Pancreas (tissue), 10 donors: Measurements from ENCODE around the gene SFTPB. TPM values are rescaled to one million over a fixed set of nuclear protein-coding genes. Genes with fewer than 3 reads are reported as not detected.
A peak's percentile ranks its signal among the peaks of the same experiment; 100 is the strongest.

Source experiments
- ATAC-seq, 4 donors: fragments of 200-7000 bp; cut with Tn5 transposase; one replicate each; pipeline versions ENCODE4 v1.8.0 to v1.9.1; 2020; ENCODE audit warnings: mild to moderate bottlenecking in 4 of 4, moderate library complexity in 4 of 4
- DNase-seq, 6 donors: peaks; one replicate each; pipeline ENCODE4 v3.0.0-alpha.2; 2020
- FAIRE-seq: peaks from 2 replicates; lab custom pipeline; 2012; peaks lifted over from hg19 to GRCh38; lab: Jason Lieb, UNC
- H3K27ac ChIP-seq, 4 donors: fragments of 200-600 bp; sonication (generic); 1 replicate in 3 of 4; 2 replicates in 1 of 4; pipeline versions ENCODE4 v1.5.0 to v1.8.0; 2020
- H3K27me3 ChIP-seq, 4 donors: fragments of 200-600 bp; one replicate each; pipeline ENCODE4 v1.8.0; 2021
- H3K36me3 ChIP-seq, 3 donors: fragments of 200-600 bp; sonication (generic) in 1 of 3; one replicate each; pipeline versions ENCODE4 v1.5.0 to v1.8.0; 2020 to 2021
- H3K4me1 ChIP-seq, 3 donors: fragments of 200-600 bp; one replicate each; pipeline ENCODE4 v1.8.0; 2021
- H3K4me3 ChIP-seq, 4 donors: fragments of 200-600 bp; sonication (generic) in 2 of 4; one replicate each; pipeline versions ENCODE4 v1.5.0 to v1.8.0; 2020 to 2021
- H3K9me3 ChIP-seq, 4 donors: fragments of 200-600 bp; one replicate each; pipeline ENCODE4 v1.8.0; 2021
- WGBS, 2 donors: extraction: QIAGEN DNeasy Blood & Tissue Kit; methylation state at CpG; one replicate each; pipeline ENCODE4 v1.1.7; 2013; 5-methylcytosine and 5-hydroxymethylcytosine counted together
- intact Hi-C, 3 donors: fragments of 100-400 bp; cut with DNase I; formaldehyde crosslinking; loops; one replicate each; pipeline versions ENCODE4 v1.11.1 to v1.14.2; 2022
- polyA plus RNA-seq, 2 donors: library from polyadenylated mRNA; stranded (reverse); fragments of 200-250 nt; gene quantifications; one replicate each; pipeline ENCODE4 v1.2.3, GENCODE V29; 2013
- total RNA-seq, 6 donors: library from RNA; stranded (reverse); fragmentation: NEBNext Ultra II Directional in 4 of 6; extraction: Animal tissue kit (Norgen Biotek cat#: 25700) in 4 of 6; gene quantifications; one replicate each; pipeline versions ENCODE4 v1.2.1 to v1.2.4, GENCODE V29; 2021 to 2023
- TF ChIP-seq, protein P1 (sequence below), 4 donors: fragments of 200-600 bp; sonication (generic) in 3 of 4; IDR thresholded peaks; one replicate each; pipeline versions ENCODE4 v1.5.0 to v1.8.0; 2021; ENCODE audit warnings: antibody characterized with exemption in 4 of 4
- donor health status: healthy with polysubstance abuse.
- donor health status: DM: no; HTN: no; CAD: no; lungs with moderate emphysema.
- donor health status: DM: no; HTN: no; CAD: no.
- donor health status: control.
- donor health status: control.
- donor health status: Bipolar disorder and iron deficiency.
- donor health status: DM: yes; HTN: yes; CAD: no.
- donor health status: DM: no; HTN: no; CAD: no.
- donor health status: DM: no; HTN: no; CAD: no.
- donor health status: DM: yes; HTN: yes; CAD: no.

The SFTPB gene
- total and polyA plus RNA-seq, 8 donors: 0.14 to 21.6 (median 2.0) TPM; not detected in 4

DNA sequence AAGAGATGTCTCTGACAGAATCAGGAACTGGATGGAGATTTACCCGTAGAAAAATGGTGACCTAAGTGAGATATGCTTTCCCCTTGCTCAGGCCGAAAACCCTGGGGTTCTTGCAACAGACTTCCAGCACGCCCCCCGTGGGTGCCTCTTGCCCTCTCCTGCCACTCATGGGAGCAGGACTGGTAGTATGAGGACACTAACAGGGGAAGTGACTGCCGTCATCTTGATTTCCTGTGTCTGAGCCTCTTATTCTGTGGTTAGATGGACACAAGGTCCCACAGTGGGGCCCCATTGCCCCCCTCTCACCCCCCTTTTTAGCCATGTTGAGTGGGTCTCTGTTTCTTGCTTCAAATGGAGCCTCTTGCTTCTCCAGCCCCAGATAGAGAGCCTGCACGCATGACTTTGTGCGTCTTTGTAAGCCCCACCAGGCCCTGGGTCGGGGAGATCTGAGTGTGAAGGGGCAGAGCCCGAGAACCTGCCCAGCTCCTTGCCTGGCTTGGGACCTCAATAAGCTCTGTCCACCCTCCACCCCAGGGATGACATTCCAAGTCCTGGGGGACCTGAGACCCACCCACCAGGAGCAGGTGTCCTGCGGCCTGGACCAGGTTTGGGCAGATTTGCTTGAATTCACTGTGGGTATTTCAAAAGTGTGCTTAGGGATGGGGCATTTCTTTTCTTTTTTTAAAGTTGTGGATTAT, 38.7 kb upstream of the SFTPB start:
- 76 to 88% methylated on average over 10 of the region's 10 CpGs for WGBS, 2 donors
- TF ChIP-seq, protein P1, sequence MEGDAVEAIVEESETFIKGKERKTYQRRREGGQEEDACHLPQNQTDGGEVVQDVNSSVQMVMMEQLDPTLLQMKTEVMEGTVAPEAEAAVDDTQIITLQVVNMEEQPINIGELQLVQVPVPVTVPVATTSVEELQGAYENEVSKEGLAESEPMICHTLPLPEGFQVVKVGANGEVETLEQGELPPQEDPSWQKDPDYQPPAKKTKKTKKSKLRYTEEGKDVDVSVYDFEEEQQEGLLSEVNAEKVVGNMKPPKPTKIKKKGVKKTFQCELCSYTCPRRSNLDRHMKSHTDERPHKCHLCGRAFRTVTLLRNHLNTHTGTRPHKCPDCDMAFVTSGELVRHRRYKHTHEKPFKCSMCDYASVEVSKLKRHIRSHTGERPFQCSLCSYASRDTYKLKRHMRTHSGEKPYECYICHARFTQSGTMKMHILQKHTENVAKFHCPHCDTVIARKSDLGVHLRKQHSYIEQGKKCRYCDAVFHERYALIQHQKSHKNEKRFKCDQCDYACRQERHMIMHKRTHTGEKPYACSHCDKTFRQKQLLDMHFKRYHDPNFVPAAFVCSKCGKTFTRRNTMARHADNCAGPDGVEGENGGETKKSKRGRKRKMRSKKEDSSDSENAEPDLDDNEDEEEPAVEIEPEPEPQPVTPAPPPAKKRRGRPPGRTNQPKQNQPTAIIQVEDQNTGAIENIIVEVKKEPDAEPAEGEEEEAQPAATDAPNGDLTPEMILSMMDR (IDR thresholded peaks at IDR 0.05): no peak
- DNase-seq (peak in 1 of 6 donors; percentile 44), FAIRE-seq (no peak), ATAC-seq (peak in 3 of 4 donors; percentile 13 to 39 (median 27))
- Histone ChIP-seq H3K9me3 (no peaks in the 10 kb centered on the region), H3K36me3 (no peaks in the 10 kb centered on the region), H3K4me3 (no peak overlapping the region), H3K4me1 (peaks cover 0 to 11% (median 0%) of the 10 kb centered on the region in 3 donors), H3K27me3 (no peaks in the 10 kb centered on the region), H3K27ac (peak overlapping the region in 3 of 4 donors; percentile 1 to 59 (median 4))
- intact Hi-C loops: no loop called here

DNA sequence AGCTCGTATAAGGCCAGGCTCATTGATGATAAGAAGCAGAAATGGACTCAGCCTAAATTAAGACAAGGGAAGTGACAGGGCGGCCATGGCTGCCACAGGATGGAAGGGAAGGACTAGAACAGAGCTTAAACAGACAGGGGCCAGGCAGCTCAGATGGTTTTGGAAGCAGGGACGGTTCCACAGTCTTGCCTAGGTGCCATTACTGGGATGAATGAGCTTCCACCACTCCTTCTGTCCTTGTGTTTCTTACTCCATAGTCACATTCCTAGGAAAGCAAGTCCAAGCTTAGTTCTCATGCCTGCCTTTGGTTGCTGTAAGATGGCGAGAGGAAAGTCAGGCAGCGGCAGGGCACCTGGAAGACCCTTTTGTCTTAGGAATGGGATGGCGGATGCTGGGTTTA, 38.1 kb upstream of the SFTPB start:
- WGBS, 2 donors: 88 to 92% methylated on average over 5 to 6 of the region's 6 CpGs

DNA sequence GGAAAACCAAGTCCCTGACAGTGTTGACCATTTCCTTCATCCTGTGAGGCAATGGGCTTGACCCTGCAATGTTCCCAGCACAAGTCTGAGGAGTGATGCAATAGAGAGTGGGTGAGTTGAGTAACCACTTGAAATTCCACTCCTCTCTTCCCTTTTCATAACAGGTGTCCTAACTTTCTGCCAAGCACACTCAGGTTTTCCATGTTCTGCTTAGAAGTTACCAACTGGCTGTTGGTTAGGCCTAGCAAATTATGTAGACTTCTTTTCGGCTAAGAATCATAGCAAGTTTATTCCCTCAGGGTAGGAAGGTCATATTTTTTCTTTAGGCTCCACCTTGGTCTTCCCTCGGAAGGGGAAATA, 37.7 kb upstream of the SFTPB start:
- peak overlapping the region in 2 of 4 donors; percentile 46 to 59 for H3K27ac ChIP-seq
- 85 to 89% methylated on average over 2 of the region's 2 CpGs for WGBS, 2 donors
- no peaks in the 10 kb centered on the region for H3K9me3 ChIP-seq
- H3K36me3 ChIP-seq: no peaks in the 10 kb centered on the region
- peaks cover 0 to 11% (median 0%) of the 10 kb centered on the region in 3 donors for H3K4me1 ChIP-seq
- intact Hi-C loops: no loop called here
- no peak for FAIRE-seq
- H3K27me3 ChIP-seq: no peaks in the 10 kb centered on the region
- ATAC-seq: peak; percentile 32 to 72 (median 51)
- H3K4me3 ChIP-seq: no peak overlapping the region
- peak in 1 of 6 donors; percentile 44 for DNase-seq
- TF ChIP-seq, protein P1 (IDR thresholded peaks at IDR 0.05): no peak

More for the DNA sequence above, 38.1 kb upstream of the SFTPB start:
- intact Hi-C loops: no loop called here
- ATAC-seq: no peak
- no peak for FAIRE-seq
- no peak for DNase-seq
- Histone ChIP-seq H3K27me3 (no peaks in the 10 kb centered on the region), H3K4me1 (peaks cover 0 to 11% (median 0%) of the 10 kb centered on the region in 3 donors), H3K9me3 (no peaks in the 10 kb centered on the region), H3K4me3 (no peak overlapping the region), H3K27ac (peak overlapping the region in 1 of 4 donors; percentile 59), H3K36me3 (no peaks in the 10 kb centered on the region)
- TF ChIP-seq, protein P1 (IDR thresholded peaks at IDR 0.05): no peak

DNA sequence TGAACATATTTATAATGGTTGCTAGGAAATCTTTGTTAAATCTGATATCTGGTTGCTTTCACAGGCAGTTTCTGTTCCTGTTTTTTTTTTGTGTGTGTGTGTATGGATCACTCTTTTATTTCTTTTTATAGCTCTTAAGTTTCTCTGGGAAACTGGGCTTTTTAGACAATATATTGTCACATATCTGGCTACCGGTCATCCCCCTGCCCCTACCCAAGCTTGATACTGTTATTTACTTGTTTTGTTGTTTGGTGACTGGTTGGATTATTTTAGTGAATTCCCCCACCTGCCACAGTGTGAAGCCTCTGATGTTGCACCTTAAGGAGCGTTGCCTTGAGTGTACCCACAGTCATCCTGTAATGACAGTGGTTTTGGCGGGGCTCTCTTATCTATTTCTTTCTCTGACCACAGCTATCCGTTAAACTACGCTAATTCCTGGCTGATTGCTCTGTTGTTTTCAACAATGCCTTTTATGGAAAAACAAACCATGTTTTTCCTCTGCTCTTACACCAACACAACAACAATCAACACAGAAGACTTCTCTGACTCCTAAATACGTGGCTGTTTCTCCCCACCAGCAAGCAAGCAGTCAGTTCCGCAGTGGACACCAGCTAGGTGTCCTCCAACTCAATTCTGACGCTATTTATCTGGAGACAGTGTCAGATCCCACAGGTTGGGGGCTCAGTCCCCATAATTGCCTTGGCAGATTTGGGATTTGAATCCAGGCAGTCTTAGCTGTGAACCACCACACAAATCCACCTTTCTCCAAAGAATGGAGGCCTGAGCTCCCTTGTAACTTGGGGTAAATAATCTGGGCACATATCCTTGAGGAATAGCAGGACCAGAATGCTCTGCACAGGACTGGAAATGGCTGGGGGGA, 37.0 kb upstream of the SFTPB start:
- FAIRE-seq (no peak), ATAC-seq (no peak), DNase-seq (no peak)
- WGBS, 2 donors: 80 to 84% methylated on average over 8 of the region's 8 CpGs
- Histone ChIP-seq H3K4me1 (peaks cover 0 to 11% (median 0%) of the 10 kb centered on the region in 3 donors), H3K27me3 (no peaks in the 10 kb centered on the region), H3K27ac (peak overlapping the region in 2 of 4 donors; percentile 46 to 59), H3K36me3 (no peaks in the 10 kb centered on the region), H3K9me3 (no peaks in the 10 kb centered on the region), H3K4me3 (no peak overlapping the region)
- TF ChIP-seq, protein P1 (IDR thresholded peaks at IDR 0.05): no peak
- intact Hi-C loops: no loop called here
